PC-3 (cell line): ENCODE measurements around the gene HK1.

Experiments used
- CTCF ChIP-seq: fragments of 300-600 bp; sonication (generic); conservative IDR thresholded peaks from 2 replicates; pipeline ENCODE4 v1.5.1; 2017; ENCODE audit warnings: antibody characterized with exemption, low read depth, mild to moderate bottlenecking, low read length
- EZH2 ChIP-seq: fragments of 300-600 bp; sonication (generic); IDR thresholded peaks from one replicate; pipeline ENCODE4 v1.6.1; 2017; ENCODE audit warnings: antibody characterized with exemption, mild to moderate bottlenecking, low read length; ENCODE audit not compliant: unreplicated experiment

GRCh38 chr10:69439813-69440506, 161.7 kb downstream of the HK1 start:
- TF ChIP-seq CTCF, result no peak
- TF ChIP-seq EZH2, result no peak
